KMS-11 (cell line): ENCODE data around the gene SMIM24.

Experiments used
- H2AFZ ChIP-seq: fragments of 200-600 bp; sonication (generic); 2 replicates; pipeline ENCODE4 v1.6.1; 2016; ENCODE audit warnings: antibody characterized with exemption, mixed run types, low read depth
- H3K27ac ChIP-seq: fragments of 200-600 bp; sonication (generic); 2 replicates; pipeline ENCODE4 v1.6.1; 2016; ENCODE audit warnings: mild to moderate bottlenecking, mixed run types
- H3K27me3 ChIP-seq: fragments of 200-600 bp; sonication (generic); 2 replicates; pipeline ENCODE4 v1.6.1; 2017; ENCODE audit warnings: mild to moderate bottlenecking, low read depth, mixed run types, moderate library complexity; ENCODE audit not compliant: insufficient read depth
- H3K36me3 ChIP-seq: fragments of 200-600 bp; sonication (generic); 2 replicates; pipeline ENCODE4 v1.6.1; 2017; ENCODE audit warnings: mild to moderate bottlenecking, mixed run types; ENCODE audit not compliant: insufficient read depth
- H3K4me1 ChIP-seq: fragments of 200-600 bp; sonication (generic); 2 replicates; pipeline ENCODE4 v1.6.1; 2016; ENCODE audit warnings: mild to moderate bottlenecking, low read depth, mixed run types; ENCODE audit not compliant: poor library complexity, severe bottlenecking
- H3K4me2 ChIP-seq: fragments of 200-600 bp; sonication (generic); 2 replicates; pipeline ENCODE4 v1.7.0; 2016; ENCODE audit warnings: mild to moderate bottlenecking, mixed run types
- H3K4me3 ChIP-seq: fragments of 200-600 bp; sonication (generic); IDR thresholded peaks from 2 replicates; pipeline ENCODE4 v1.6.1; 2017; ENCODE audit warnings: low read depth, low read length, mixed read lengths; ENCODE audit not compliant: insufficient read depth
- H3K79me2 ChIP-seq: fragments of 200-600 bp; sonication (generic); 2 replicates; pipeline ENCODE4 v1.6.1; 2016; ENCODE audit warnings: low read depth, mixed run types; ENCODE audit not compliant: insufficient read depth
- H3K9ac ChIP-seq: fragments of 200-600 bp; sonication (generic); 2 replicates; pipeline ENCODE4 v1.6.1; 2016; ENCODE audit warnings: mild to moderate bottlenecking, mixed run types
- H4K20me1 ChIP-seq: fragments of 200-600 bp; sonication (generic); 2 replicates; pipeline ENCODE4 v1.6.1; 2016; ENCODE audit warnings: mild to moderate bottlenecking, mixed run types; ENCODE audit not compliant: insufficient read depth
- TF ChIP-seq, protein P1 (sequence below): fragments of 200-600 bp; sonication (generic); conservative IDR thresholded peaks from 2 replicates; pipeline ENCODE4 v1.6.1; 2017; ENCODE audit warnings: low read depth, mild to moderate bottlenecking, antibody characterized with exemption, low read length, moderate library complexity, mixed read lengths

SMIM24 gene

GRCh38 chr19:3518659-3519058 is 38.3 kb upstream of the SMIM24 start:
- Histone ChIP-seq H2AFZ (no peak overlapping the region), H3K36me3 (no peaks in the 10 kb centered on the region), H3K79me2 (peaks cover 18% of the 10 kb centered on the region), H3K27me3 (no peaks in the 10 kb centered on the region), H3K4me1 (peaks cover 14% of the 10 kb centered on the region), H3K4me3 (no peak overlapping the region), H3K4me2 (no peak overlapping the region), H3K9ac (no peak overlapping the region), H4K20me1 (no peaks in the 10 kb centered on the region), H3K27ac (no peak overlapping the region)
- TF ChIP-seq, protein P1, sequence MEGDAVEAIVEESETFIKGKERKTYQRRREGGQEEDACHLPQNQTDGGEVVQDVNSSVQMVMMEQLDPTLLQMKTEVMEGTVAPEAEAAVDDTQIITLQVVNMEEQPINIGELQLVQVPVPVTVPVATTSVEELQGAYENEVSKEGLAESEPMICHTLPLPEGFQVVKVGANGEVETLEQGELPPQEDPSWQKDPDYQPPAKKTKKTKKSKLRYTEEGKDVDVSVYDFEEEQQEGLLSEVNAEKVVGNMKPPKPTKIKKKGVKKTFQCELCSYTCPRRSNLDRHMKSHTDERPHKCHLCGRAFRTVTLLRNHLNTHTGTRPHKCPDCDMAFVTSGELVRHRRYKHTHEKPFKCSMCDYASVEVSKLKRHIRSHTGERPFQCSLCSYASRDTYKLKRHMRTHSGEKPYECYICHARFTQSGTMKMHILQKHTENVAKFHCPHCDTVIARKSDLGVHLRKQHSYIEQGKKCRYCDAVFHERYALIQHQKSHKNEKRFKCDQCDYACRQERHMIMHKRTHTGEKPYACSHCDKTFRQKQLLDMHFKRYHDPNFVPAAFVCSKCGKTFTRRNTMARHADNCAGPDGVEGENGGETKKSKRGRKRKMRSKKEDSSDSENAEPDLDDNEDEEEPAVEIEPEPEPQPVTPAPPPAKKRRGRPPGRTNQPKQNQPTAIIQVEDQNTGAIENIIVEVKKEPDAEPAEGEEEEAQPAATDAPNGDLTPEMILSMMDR = no peak

GRCh38 chr19:3518255-3518654 is 37.9 kb upstream of the SMIM24 start:
- Histone ChIP-seq H3K79me2 (peaks cover 18% of the 10 kb centered on the region), H3K9ac (no peak overlapping the region), H3K4me3 (no peak overlapping the region), H3K27me3 (no peaks in the 10 kb centered on the region), H3K36me3 (no peaks in the 10 kb centered on the region), H3K27ac (no peak overlapping the region), H4K20me1 (no peaks in the 10 kb centered on the region), H3K4me1 (peaks cover 14% of the 10 kb centered on the region), H3K4me2 (no peak overlapping the region), H2AFZ (no peak overlapping the region)
- TF ChIP-seq, protein P1 = no peak

GRCh38 chr19:3517638-3518037 is 37.3 kb upstream of the SMIM24 start:
- no peaks in the 10 kb centered on the region for H4K20me1 ChIP-seq
- TF ChIP-seq, protein P1 = no peak
- H3K9ac ChIP-seq = no peak overlapping the region
- H3K27ac ChIP-seq = no peak overlapping the region
- H3K36me3 ChIP-seq = no peaks in the 10 kb centered on the region
- no peak overlapping the region for H3K4me2 ChIP-seq
- H3K27me3 ChIP-seq = no peaks in the 10 kb centered on the region
- H2AFZ ChIP-seq = no peak overlapping the region
- H3K79me2 ChIP-seq = peaks cover 18% of the 10 kb centered on the region
- no peak overlapping the region for H3K4me3 ChIP-seq
- H3K4me1 ChIP-seq = peaks cover 14% of the 10 kb centered on the region

DNA sequence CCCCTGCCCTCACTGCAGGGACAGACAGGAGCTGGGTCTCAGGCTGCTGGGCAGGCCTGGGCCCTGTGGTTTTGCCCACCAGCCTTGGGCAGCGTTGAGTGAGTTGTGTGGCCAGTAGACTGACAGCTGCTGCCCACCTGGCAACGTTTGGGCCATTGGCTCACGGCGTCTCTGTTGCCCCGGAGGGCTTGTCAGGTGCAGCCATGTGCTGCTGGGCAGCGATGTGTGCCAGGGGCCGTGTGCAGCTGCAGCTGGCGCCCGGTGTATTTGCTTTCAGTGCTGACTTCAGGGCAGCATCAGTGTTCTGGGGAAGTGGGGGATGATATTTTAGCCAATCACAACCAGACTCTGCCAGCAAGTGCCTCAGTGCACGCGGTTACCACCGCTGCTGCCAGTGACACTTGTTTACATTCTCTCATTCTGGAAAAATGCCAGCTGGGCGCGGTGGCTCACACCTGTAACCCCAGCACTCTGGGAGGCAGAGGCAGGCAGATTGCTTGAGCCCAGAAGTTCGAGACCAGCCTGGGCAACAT is 36.4 kb upstream of the SMIM24 start:
- Histone ChIP-seq H4K20me1 (no peaks in the 10 kb centered on the region), H3K27ac (no peak overlapping the region), H3K9ac (no peak overlapping the region), H3K27me3 (no peaks in the 10 kb centered on the region), H3K4me3 (no peak overlapping the region), H2AFZ (no peak overlapping the region), H3K4me1 (peaks cover 14% of the 10 kb centered on the region), H3K36me3 (no peaks in the 10 kb centered on the region), H3K79me2 (peaks cover 18% of the 10 kb centered on the region), H3K4me2 (no peak overlapping the region)
- TF ChIP-seq, protein P1 = no peak
